ENCODE results near the gene KIF25.

KIF25 gene

GRCh38 chr6:168089186-168090063 lies 92.0 kb downstream of the KIF25 start:
- no peak for DNase-seq (ENCODE audit: low spot score)

- no peak for DNase-seq (ENCODE audit: low spot score)
These were observed 92.7 kb downstream of the KIF25 start for GRCh38 chr6:168090064-168090690.

DNA sequence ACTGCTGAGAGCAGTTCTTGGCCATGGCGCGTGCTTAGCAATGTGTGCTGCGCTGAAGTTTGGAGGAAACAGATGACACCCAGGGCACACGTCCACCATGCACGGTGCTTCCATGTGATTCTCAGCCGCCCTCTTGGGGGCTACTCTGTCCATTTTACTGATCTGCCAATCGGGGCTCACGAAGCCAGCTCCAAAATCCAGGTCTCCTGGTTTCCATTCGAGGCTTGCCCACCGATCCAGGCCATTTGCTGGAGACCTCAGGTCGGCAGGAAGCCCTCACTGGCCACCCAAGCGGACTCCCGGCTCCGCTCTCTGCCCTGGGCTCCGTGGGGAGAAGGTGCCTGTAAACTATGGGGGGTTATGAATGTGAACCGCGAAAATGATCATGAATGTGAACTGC lies 93.2 kb downstream of the KIF25 start:
- DNase-seq (ENCODE audit: low spot score): no peak

GRCh38 chr6:168091381-168092264 lies 94.2 kb downstream of the KIF25 start:
- DNase-seq (ENCODE audit: low spot score): no peak

DNA sequence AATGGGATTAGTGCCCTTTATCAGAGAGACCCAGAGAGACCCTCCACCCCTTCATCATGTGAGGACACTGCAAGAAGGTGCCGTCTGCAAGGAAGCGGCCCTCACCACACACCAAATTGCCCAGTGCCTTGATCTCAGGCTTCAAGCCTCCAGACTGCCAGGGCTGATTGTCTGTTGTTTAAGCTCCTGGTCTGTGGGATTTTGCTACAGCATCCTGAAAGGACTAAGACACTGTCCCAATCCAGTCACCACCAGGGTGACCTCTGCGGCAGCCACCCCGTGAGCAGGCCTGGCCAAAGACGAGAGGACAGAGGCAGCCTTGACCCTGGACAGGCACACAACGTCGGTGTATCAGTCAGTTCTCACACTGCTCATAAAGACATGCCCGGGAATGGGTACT lies 95.1 kb downstream of the KIF25 start:
- no peak for DNase-seq (ENCODE audit: low spot score)

- no peak for DNase-seq (ENCODE audit: low spot score)
These were observed 95.6 kb downstream of the KIF25 start for GRCh38 chr6:168093071-168093505.

GRCh38 chr6:168093634-168094033 lies 96.2 kb downstream of the KIF25 start:
- no peak for DNase-seq (ENCODE audit: low spot score)
